ENCODE measurements around the gene HSPB6. TPM values are rescaled to one million over a fixed set of nuclear protein-coding genes. Genes with fewer than 3 reads are reported as not detected.

Gene HSPB6
- total RNA-seq, 4 donors from 2014 or later, result 22.3 to 185 (median 43.9) TPM

- peaks cover 0 to 18% (median 5%) of the 10 kb centered on the region in 4 donors for H3K36me3 ChIP-seq
Observed at GRCh38 chr19:35766571-35767104, 9.8 kb upstream of the HSPB6 start.

GRCh38 chr19:35764432-35765315, 7.8 kb upstream of the HSPB6 start:
- no peaks in the 10 kb centered on the region for H3K4me1 ChIP-seq
- H3K27ac ChIP-seq, result no peak overlapping the region
- no peak for TF ChIP-seq POLR2A (IDR thresholded peaks at IDR 0.05)
- TF ChIP-seq EP300 (IDR thresholded peaks at IDR 0.05; ENCODE audit: low read depth), result no peak
- no peak for TF ChIP-seq POLR2AphosphoS5 (IDR thresholded peaks at IDR 0.05)
- TF ChIP-seq CTCF (IDR thresholded peaks at IDR 0.05), result no peak
- intact Hi-C loops (cut with DNase I; ENCODE audit: low total_unique reads), result no loop called here
- no peaks in the 10 kb centered on the region for H3K9me3 ChIP-seq
- in situ Hi-C loops (cut with MboI; ENCODE audit: low pct_ligation_motif_present in 1 of 4, low pct_unique_long_range_greater_than_20kb in 1 of 4, low sequenced_read_pairs in 3 of 4), result no loop called here
- H3K4me3 ChIP-seq, result no peak overlapping the region
- peaks cover 0 to 18% (median 5%) of the 10 kb centered on the region in 4 donors for H3K36me3 ChIP-seq
- H3K27me3 ChIP-seq, result no peaks in the 10 kb centered on the region
- WGBS, 2 donors (ENCODE audit: low coverage in 1 of 2), result 92% methylated on average over 2 to 17 of the region's 17 CpGs
- DNase-seq, result no peak

More at GRCh38 chr19:35766571-35767104, 9.8 kb upstream of the HSPB6 start:
- DNase-seq, result no peak
- intact Hi-C loops (cut with DNase I; ENCODE audit: low total_unique reads), result no loop called here
- Histone ChIP-seq H3K27me3 (no peaks in the 10 kb centered on the region), H3K4me3 (no peak overlapping the region), H3K27ac (no peak overlapping the region), H3K9me3 (no peaks in the 10 kb centered on the region), H3K4me1 (no peaks in the 10 kb centered on the region)
- TF ChIP-seq CTCF (IDR thresholded peaks at IDR 0.05), result no peak
- no peak for TF ChIP-seq EP300 (IDR thresholded peaks at IDR 0.05; ENCODE audit: low read depth)
- TF ChIP-seq POLR2AphosphoS5 (IDR thresholded peaks at IDR 0.05), result no peak
- no peak for TF ChIP-seq POLR2A (IDR thresholded peaks at IDR 0.05)
- in situ Hi-C loops (cut with MboI; ENCODE audit: low pct_ligation_motif_present in 1 of 4, low pct_unique_long_range_greater_than_20kb in 1 of 4, low sequenced_read_pairs in 3 of 4), result no loop called here
- 90 to 92% methylated on average over 9 to 11 of the region's 11 CpGs for WGBS, 2 donors (ENCODE audit: low coverage in 1 of 2)

- Histone ChIP-seq H3K4me3 (no peak overlapping the region), H3K36me3 (peaks cover 0 to 18% (median 5%) of the 10 kb centered on the region in 4 donors), H3K4me1 (peaks cover 12 to 29% (median 26%) of the 10 kb centered on the region in 4 donors), H3K27ac (no peak overlapping the region), H3K9me3 (no peaks in the 10 kb centered on the region), H3K27me3 (peaks cover 3% of the 10 kb centered on the region)
- TF ChIP-seq EP300 (IDR thresholded peaks at IDR 0.05; ENCODE audit: low read depth), result no peak
- no peak for TF ChIP-seq POLR2AphosphoS5 (IDR thresholded peaks at IDR 0.05)
- TF ChIP-seq CTCF (IDR thresholded peaks at IDR 0.05), result no peak
- TF ChIP-seq POLR2A (IDR thresholded peaks at IDR 0.05), result no peak
- intact Hi-C loops (cut with DNase I; ENCODE audit: low total_unique reads) (no loop called here), in situ Hi-C loops (cut with MboI; ENCODE audit: low pct_ligation_motif_present in 1 of 4, low pct_unique_long_range_greater_than_20kb in 1 of 4, low sequenced_read_pairs in 3 of 4) (no loop called here)
- WGBS, 2 donors (ENCODE audit: low coverage in 1 of 2), result 99% methylated on average over 4 of the region's 4 CpGs; no CpG with 5 or more reads in 1 of the 2 donors
- DNase-seq, result no peak
Observed at GRCh38 chr19:35760711-35761349, 4.0 kb upstream of the HSPB6 start.

GRCh38 chr19:35759697-35760096, 2.9 kb upstream of the HSPB6 start:
- Histone ChIP-seq H3K27ac (no peak overlapping the region), H3K36me3 (peaks cover 0 to 12% (median 3%) of the 10 kb centered on the region in 4 donors), H3K4me1 (peaks cover 16 to 40% (median 37%) of the 10 kb centered on the region in 4 donors), H3K9me3 (no peaks in the 10 kb centered on the region), H3K27me3 (peaks cover 3% of the 10 kb centered on the region), H3K4me3 (no peak overlapping the region)
- intact Hi-C loops (cut with DNase I; ENCODE audit: low total_unique reads), result no loop called here
- DNase-seq, result no peak
- 100% methylated on average over 2 of the region's 2 CpGs; no CpG with 5 or more reads in 1 of the 2 donors for whole genome bisulfite sequencing, 2 donors (ENCODE audit: low coverage in 1 of 2)
- TF ChIP-seq POLR2AphosphoS5 (IDR thresholded peaks at IDR 0.05) (no peak), CTCF (IDR thresholded peaks at IDR 0.05) (no peak), POLR2A (IDR thresholded peaks at IDR 0.05) (no peak), EP300 (IDR thresholded peaks at IDR 0.05; ENCODE audit: low read depth) (no peak)
- in situ Hi-C loops (cut with MboI; ENCODE audit: low pct_ligation_motif_present in 1 of 4, low pct_unique_long_range_greater_than_20kb in 1 of 4, low sequenced_read_pairs in 3 of 4), result no loop called here

Measured in transverse colon (tissue), 4 donors.